A172 (cell line): ENCODE data around the gene SBF2. TPM values are rescaled to one million over a fixed set of nuclear protein-coding genes. Genes with fewer than 3 reads are reported as not detected.

Experiments used
- total RNA-seq: library from RNA; depleted of rRNA; stranded (reverse); fragments of >200 nt; shearing (Covaris generic); gene quantifications from 2 replicates; pipeline ENCODE4 v1.2.3, GENCODE V29; 2014; rRNA removed

The SBF2 gene
- total RNA-seq, 1 experiment from 2014 or later, result 34.7 TPM

Other genes with a start within 250 kb of the SBF2 start
- gene ADM, start 10.9 kb upstream of the SBF2 start, total RNA-seq, result 40.3 and 46.7 TPM in 2 replicates
- gene AMPD3, start 161.0 kb upstream of the SBF2 start, total RNA-seq, result 1.6 and 3.9 TPM in 2 replicates
- 23.6 and 28.1 TPM in 2 replicates for gene RNF141, start 247.0 kb upstream of the SBF2 start, total RNA-seq